ENCODE measurements around the gene PPP1R26. TPM values are rescaled to one million over a fixed set of nuclear protein-coding genes. Genes with fewer than 3 reads are reported as not detected.

Gene PPP1R26
- total RNA-seq, 1 donor from 2014 or later = 7.9 TPM

DNA sequence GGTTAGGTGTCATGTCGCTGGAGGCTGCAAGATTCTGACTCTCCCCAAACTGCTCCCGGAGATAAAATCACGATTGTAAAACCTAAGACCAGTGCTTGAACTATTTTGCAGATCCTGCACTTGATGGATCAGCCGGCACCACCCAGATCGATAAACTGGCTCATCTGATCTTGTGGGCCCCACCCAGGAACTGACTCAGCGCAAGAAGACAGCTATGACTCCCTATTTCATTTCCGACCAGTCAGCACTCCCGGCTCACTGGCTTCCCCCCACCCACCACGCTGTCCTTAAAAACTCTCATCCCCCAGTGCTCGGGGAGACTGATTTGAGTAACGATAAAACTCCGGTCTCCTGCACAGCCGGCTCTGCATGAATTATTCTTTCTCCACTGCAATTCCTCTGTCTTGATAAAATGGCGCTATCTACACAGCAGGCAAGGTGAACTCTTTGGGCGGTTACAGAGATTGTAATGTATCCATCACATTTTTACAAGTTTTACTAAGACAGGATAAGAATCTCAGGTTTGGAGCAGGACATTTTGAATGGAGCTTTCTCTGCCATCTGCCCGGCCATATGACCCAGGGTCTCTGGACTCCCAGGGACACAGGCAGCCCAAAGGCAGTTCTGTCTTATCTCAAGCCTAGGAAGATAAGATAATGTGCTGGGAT, 10.6 kb upstream of the PPP1R26 start:
- no peaks in the 10 kb centered on the region for H3K36me3 ChIP-seq
- no peak for DNase-seq (ENCODE audit: extremely low spot score in 2 of 2)
- no peak overlapping the region for H3K4me3 ChIP-seq
- no peaks in the 10 kb centered on the region for H3K4me1 ChIP-seq
- no peaks in the 10 kb centered on the region for H3K9me3 ChIP-seq
- TF ChIP-seq POLR2A (IDR thresholded peaks at IDR 0.05) (no peak), POLR2AphosphoS5 (IDR thresholded peaks at IDR 0.05; ENCODE audit: insufficient read depth in 1 of 2, low read depth in 1 of 2) (no peak)
- TF ChIP-seq, protein P1, sequence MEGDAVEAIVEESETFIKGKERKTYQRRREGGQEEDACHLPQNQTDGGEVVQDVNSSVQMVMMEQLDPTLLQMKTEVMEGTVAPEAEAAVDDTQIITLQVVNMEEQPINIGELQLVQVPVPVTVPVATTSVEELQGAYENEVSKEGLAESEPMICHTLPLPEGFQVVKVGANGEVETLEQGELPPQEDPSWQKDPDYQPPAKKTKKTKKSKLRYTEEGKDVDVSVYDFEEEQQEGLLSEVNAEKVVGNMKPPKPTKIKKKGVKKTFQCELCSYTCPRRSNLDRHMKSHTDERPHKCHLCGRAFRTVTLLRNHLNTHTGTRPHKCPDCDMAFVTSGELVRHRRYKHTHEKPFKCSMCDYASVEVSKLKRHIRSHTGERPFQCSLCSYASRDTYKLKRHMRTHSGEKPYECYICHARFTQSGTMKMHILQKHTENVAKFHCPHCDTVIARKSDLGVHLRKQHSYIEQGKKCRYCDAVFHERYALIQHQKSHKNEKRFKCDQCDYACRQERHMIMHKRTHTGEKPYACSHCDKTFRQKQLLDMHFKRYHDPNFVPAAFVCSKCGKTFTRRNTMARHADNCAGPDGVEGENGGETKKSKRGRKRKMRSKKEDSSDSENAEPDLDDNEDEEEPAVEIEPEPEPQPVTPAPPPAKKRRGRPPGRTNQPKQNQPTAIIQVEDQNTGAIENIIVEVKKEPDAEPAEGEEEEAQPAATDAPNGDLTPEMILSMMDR (IDR thresholded peaks at IDR 0.05) = no peak
- no peak overlapping the region for H3K27ac ChIP-seq
- H3K27me3 ChIP-seq = no peaks in the 10 kb centered on the region
- intact Hi-C loops (cut with DNase I) = no loop called here

DNA sequence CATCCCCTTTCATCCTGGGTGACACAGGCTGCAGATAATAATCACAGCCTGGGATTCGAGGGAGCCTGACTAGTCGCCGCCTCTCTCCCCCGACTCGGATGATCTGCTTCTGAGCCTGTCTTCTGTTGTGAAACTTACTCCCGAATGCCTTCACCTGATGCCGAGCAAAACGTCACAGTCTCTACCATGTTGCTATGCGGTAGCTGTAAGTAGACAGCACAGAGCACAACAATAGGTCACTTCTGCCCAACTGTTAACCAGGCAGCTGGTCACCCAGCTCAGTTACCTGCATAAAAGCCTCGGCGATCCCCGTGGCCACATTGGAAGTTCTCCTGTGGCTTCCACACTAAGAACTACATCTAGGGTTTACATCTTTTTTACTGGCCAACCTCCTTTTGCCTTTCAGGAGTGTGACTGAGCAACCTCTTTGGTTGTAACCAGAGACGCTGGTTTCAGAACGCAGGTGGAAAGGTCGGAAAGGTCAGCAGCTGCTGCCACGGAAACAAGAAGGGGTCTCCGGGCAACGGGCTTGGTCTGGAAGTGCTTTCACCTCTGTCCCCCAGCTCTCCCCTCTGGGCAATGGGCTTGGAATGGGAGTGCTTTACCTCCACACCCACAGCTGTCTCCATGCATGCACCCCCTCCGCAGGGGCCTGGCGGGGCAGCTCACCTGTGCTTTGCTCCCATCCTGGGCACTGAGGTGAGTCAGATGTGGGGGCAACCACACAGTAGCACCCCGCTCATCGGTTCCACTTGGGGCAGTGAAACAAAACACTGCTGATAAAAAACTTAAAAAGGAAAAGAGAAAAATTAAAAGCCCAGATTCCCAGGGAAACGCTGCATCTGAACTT, 7.6 kb upstream of the PPP1R26 start:
- intact Hi-C loops (cut with DNase I) = no loop called here
- no peaks in the 10 kb centered on the region for H3K27me3 ChIP-seq

DNA sequence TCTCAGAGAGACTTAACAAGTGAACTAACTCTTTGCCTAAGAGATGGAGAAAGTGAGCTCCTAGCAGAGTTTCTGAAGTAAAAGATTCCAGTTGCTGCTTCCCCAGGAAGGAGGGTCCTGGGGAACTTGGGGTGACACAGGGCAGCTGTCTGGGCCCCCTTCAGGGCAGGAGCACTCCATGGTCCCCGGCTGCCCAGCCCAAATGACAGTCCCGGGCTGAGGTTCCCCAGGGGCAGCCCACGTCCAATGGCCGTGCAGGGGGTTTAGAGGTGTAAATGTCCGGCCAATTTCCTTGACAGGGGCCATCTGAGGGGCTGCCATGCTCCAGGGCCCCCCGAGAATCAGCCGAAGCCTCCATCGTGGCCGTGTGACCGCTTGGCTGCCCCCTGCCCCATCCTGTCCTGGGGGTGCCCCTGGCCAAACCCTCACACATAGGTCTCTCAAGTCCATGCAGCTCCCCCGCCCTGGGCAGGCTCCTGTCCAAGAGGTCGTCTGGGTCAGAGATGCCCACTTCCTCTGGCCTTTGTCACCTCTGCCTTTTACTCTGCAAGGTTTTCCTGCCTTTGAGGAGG, 5.5 kb upstream of the PPP1R26 start:
- no peak for DNase-seq (ENCODE audit: extremely low spot score in 2 of 2)
- no peaks in the 10 kb centered on the region for H3K4me1 ChIP-seq
- H3K27ac ChIP-seq = no peak overlapping the region
- intact Hi-C loops (cut with DNase I) = no loop called here
- H3K9me3 ChIP-seq = no peaks in the 10 kb centered on the region
- TF ChIP-seq POLR2A (IDR thresholded peaks at IDR 0.05) (no peak), POLR2AphosphoS5 (IDR thresholded peaks at IDR 0.05; ENCODE audit: insufficient read depth in 1 of 2, low read depth in 1 of 2) (no peak)
- TF ChIP-seq, protein P1 (IDR thresholded peaks at IDR 0.05) = no peak
- H3K4me3 ChIP-seq = no peak overlapping the region
- no peaks in the 10 kb centered on the region for H3K36me3 ChIP-seq
- no peaks in the 10 kb centered on the region for H3K27me3 ChIP-seq

More for the DNA sequence above, 7.6 kb upstream of the PPP1R26 start:
- no peak overlapping the region for H3K27ac ChIP-seq
- no peaks in the 10 kb centered on the region for H3K9me3 ChIP-seq
- DNase-seq (ENCODE audit: extremely low spot score in 2 of 2) = no peak
- no peak overlapping the region for H3K4me3 ChIP-seq
- no peaks in the 10 kb centered on the region for H3K4me1 ChIP-seq
- TF ChIP-seq, protein P1 (IDR thresholded peaks at IDR 0.05) = no peak
- no peak for TF ChIP-seq POLR2AphosphoS5 (IDR thresholded peaks at IDR 0.05; ENCODE audit: insufficient read depth in 1 of 2, low read depth in 1 of 2)
- TF ChIP-seq POLR2A (IDR thresholded peaks at IDR 0.05) = no peak
- H3K36me3 ChIP-seq = no peaks in the 10 kb centered on the region

DNA sequence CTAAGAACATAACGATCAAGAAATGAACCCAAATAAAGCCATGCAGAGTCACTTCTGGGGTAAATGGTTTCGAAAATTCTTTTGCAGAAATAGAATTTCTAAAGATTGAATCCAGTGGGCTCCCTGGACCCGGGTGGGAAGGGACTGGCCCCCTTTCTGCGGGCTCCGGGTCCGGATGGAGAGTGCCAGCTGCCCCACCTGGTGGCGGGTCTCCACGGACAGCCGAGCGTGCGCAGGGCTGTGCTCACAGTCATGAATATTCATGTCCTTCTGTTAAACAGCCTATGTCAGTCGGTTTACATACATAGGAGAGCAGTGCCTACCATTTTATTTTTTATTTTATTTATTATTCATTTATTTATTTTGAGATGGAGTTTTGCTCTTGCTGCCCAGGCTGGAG, 4.7 kb upstream of the PPP1R26 start:
- Histone ChIP-seq H3K9me3 (no peaks in the 10 kb centered on the region), H3K27me3 (no peaks in the 10 kb centered on the region), H3K27ac (no peak overlapping the region), H3K36me3 (no peaks in the 10 kb centered on the region), H3K4me1 (no peaks in the 10 kb centered on the region), H3K4me3 (no peak overlapping the region)
- TF ChIP-seq POLR2A (IDR thresholded peaks at IDR 0.05) (no peak), POLR2AphosphoS5 (IDR thresholded peaks at IDR 0.05; ENCODE audit: insufficient read depth in 1 of 2, low read depth in 1 of 2) (no peak)
- TF ChIP-seq, protein P1 (IDR thresholded peaks at IDR 0.05) = no peak
- no peak for DNase-seq (ENCODE audit: extremely low spot score in 2 of 2)
- intact Hi-C loops (cut with DNase I) = no loop called here
